Loucy (cell line): Measurements from ENCODE around the gene ASPG.

Experiments used
- H2AFZ ChIP-seq: fragments of 200-600 bp; sonication (generic); 2 replicates; pipeline ENCODE4 v1.6.0; 2016; ENCODE audit warnings: antibody characterized with exemption, mild to moderate bottlenecking, low read length, moderate library complexity
- H3F3A ChIP-seq: fragments of 200-600 bp; 2 replicates; pipeline ENCODE4 v1.6.0; 2016; ENCODE audit warnings: antibody characterized with exemption, low read depth, mild to moderate bottlenecking
- H3K27me3 ChIP-seq: fragments of 200-600 bp; sonication (generic); 2 replicates; pipeline ENCODE4 v1.6.1; 2014; ENCODE audit warnings: low read length, mild to moderate bottlenecking; ENCODE audit not compliant: insufficient read depth, poor library complexity, severe bottlenecking
- H3K36me3 ChIP-seq: fragments of 200-600 bp; sonication (generic); 2 replicates; pipeline ENCODE4 v1.6.1; 2016; ENCODE audit warnings: low read length; ENCODE audit not compliant: insufficient read depth
- H3K4me1 ChIP-seq: fragments of 200-600 bp; sonication (generic); 2 replicates; pipeline ENCODE4 v1.5.1; 2014; ENCODE audit warnings: low read length, mild to moderate bottlenecking; ENCODE audit not compliant: insufficient read depth, poor library complexity, severe bottlenecking
- H3K4me2 ChIP-seq: fragments of 200-600 bp; sonication (generic); 2 replicates; pipeline ENCODE4 v1.6.0; 2014; ENCODE audit warnings: antibody characterized with exemption, low read length, low read depth, mild to moderate bottlenecking; ENCODE audit not compliant: poor library complexity, severe bottlenecking
- H3K4me3 ChIP-seq: fragments of 200-600 bp; sonication (generic); 2 replicates; pipeline ENCODE4 v1.5.1; 2014; ENCODE audit warnings: low read length, mild to moderate bottlenecking, mixed read lengths; ENCODE audit not compliant: poor library complexity, severe bottlenecking
- H3K79me2 ChIP-seq: fragments of 200-600 bp; sonication (generic); 2 replicates; pipeline ENCODE4 v1.6.1; 2014; ENCODE audit warnings: low read length; ENCODE audit not compliant: insufficient read depth
- H3K9ac ChIP-seq: fragments of 200-600 bp; sonication (generic); 2 replicates; pipeline ENCODE4 v1.6.0; 2014; ENCODE audit warnings: mild to moderate bottlenecking, low read depth, low read length, moderate library complexity; ENCODE audit not compliant: poor library complexity, severe bottlenecking
- H3K9me2 ChIP-seq: fragments of 200-600 bp; sonication (generic); replicated peaks from 2 replicates; pipeline ENCODE4 v1.6.1; 2016; ENCODE audit warnings: low read depth, low read length, mixed read lengths
- H3K9me3 ChIP-seq: fragments of 200-600 bp; sonication (generic); 2 replicates; pipeline ENCODE4 v1.6.1; 2014; ENCODE audit warnings: mild to moderate bottlenecking, antibody characterized with exemption, low read length, low read depth; ENCODE audit not compliant: insufficient read depth
- H4K20me1 ChIP-seq: fragments of 200-600 bp; sonication (generic); 2 replicates; pipeline ENCODE4 v1.6.0; 2014; ENCODE audit warnings: antibody characterized with exemption, low read length, mild to moderate bottlenecking; ENCODE audit not compliant: insufficient read depth, poor library complexity, severe bottlenecking
- CTCF ChIP-seq: fragments of 200-600 bp; sonication (generic); conservative IDR thresholded peaks from 2 replicates; pipeline ENCODE4 v1.5.1; 2014; ENCODE audit warnings: mild to moderate bottlenecking, antibody characterized with exemption, low read length
- EZH2phosphoT487 ChIP-seq: fragments of 200-600 bp; IDR thresholded peaks from 2 replicates; pipeline ENCODE4 v1.6.1; 2018; ENCODE audit warnings: antibody characterized with exemption, mild to moderate bottlenecking, moderate library complexity, borderline replicate concordance

The ASPG gene

DNA sequence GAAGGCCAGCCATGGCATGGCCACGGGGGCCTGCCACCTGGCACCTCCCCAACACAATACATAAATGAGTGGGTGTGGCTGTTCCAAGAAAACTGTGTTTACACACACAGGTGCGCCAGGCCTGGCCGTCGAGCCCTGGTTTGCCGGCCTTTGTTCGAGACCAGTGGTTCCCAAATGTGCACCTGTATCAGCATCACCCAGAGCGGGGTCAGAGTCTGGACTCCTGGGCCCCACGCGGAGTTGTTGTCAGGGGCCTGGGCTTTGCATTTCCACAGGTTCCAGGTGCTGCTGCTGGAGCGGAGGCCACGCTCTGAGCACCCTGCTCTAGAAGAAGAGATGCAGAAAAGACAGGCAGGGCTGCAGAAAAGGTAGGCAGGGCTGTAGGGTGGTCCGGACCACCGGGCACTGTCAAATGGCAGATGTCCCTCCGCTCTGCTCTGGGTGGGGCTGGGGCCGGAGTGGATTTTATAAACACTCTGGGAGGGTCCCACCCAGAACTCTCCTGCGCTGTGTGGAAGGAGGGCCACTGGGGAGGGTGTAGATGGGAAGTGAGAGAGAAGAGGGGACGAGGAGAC, 4.2 kb upstream of the ASPG start:
- H3K4me1 ChIP-seq, result no peaks in the 10 kb centered on the region
- H3K4me2 ChIP-seq, result no peak overlapping the region
- H2AFZ ChIP-seq, result no peak overlapping the region
- no peaks in the 10 kb centered on the region for H3F3A ChIP-seq
- no peaks in the 10 kb centered on the region for H3K36me3 ChIP-seq
- H3K4me3 ChIP-seq, result no peak overlapping the region
- no peaks in the 10 kb centered on the region for H3K9me3 ChIP-seq
- no peaks in the 10 kb centered on the region for H3K79me2 ChIP-seq
- no peaks in the 10 kb centered on the region for H4K20me1 ChIP-seq
- no peaks in the 10 kb centered on the region for H3K9me2 ChIP-seq
- H3K9ac ChIP-seq, result no peak overlapping the region
- no peak for TF ChIP-seq CTCF
- TF ChIP-seq EZH2phosphoT487, result no peak
- H3K27me3 ChIP-seq, result no peaks in the 10 kb centered on the region

GRCh38 chr14:104081951-104082464, 3.5 kb upstream of the ASPG start:
- Histone ChIP-seq H3K79me2 (no peaks in the 10 kb centered on the region), H3F3A (no peaks in the 10 kb centered on the region), H3K4me3 (no peak overlapping the region), H2AFZ (no peak overlapping the region), H4K20me1 (no peaks in the 10 kb centered on the region), H3K9me3 (no peaks in the 10 kb centered on the region), H3K4me2 (no peak overlapping the region), H3K36me3 (no peaks in the 10 kb centered on the region), H3K4me1 (no peaks in the 10 kb centered on the region), H3K27me3 (no peaks in the 10 kb centered on the region), H3K9me2 (no peaks in the 10 kb centered on the region), H3K9ac (no peak overlapping the region)
- no peak for TF ChIP-seq EZH2phosphoT487
- TF ChIP-seq CTCF, result no peak

- TF ChIP-seq CTCF (no peak), EZH2phosphoT487 (no peak)
- Histone ChIP-seq H3K36me3 (no peaks in the 10 kb centered on the region), H3K4me2 (no peak overlapping the region), H4K20me1 (no peaks in the 10 kb centered on the region), H3K9me2 (no peaks in the 10 kb centered on the region), H3K27me3 (no peaks in the 10 kb centered on the region), H3K4me1 (no peaks in the 10 kb centered on the region), H3K9me3 (no peaks in the 10 kb centered on the region), H3K79me2 (no peaks in the 10 kb centered on the region), H3K9ac (no peak overlapping the region), H3F3A (no peaks in the 10 kb centered on the region), H2AFZ (no peak overlapping the region), H3K4me3 (no peak overlapping the region)
Observed at GRCh38 chr14:104082807-104083206, 2.7 kb upstream of the ASPG start.
